SK-N-MC (cell line): Measurements from ENCODE around the gene ATP10B.

Source experiments
- EZH2 ChIP-seq: fragments of 200-600 bp; sonication (generic); IDR thresholded peaks from one replicate; pipeline ENCODE4 v1.6.1; 2017; ENCODE audit warnings: antibody characterized with exemption
- FOXP2 ChIP-seq: optimal IDR thresholded peaks from 2 replicates; pipeline ENCODE3; 2011; ENCODE audit warnings: mild to moderate bottlenecking, moderate library complexity; ENCODE audit not compliant: insufficient read depth; ENCODE audit errors: extremely low read length, control extremely low read depth
- POLR2AphosphoS5 ChIP-seq: IDR thresholded peaks from 2 replicates; pipeline ENCODE4 v1.6.1; 2012; ENCODE audit warnings: mild to moderate bottlenecking, low read depth, low read length, borderline replicate concordance

DNA sequence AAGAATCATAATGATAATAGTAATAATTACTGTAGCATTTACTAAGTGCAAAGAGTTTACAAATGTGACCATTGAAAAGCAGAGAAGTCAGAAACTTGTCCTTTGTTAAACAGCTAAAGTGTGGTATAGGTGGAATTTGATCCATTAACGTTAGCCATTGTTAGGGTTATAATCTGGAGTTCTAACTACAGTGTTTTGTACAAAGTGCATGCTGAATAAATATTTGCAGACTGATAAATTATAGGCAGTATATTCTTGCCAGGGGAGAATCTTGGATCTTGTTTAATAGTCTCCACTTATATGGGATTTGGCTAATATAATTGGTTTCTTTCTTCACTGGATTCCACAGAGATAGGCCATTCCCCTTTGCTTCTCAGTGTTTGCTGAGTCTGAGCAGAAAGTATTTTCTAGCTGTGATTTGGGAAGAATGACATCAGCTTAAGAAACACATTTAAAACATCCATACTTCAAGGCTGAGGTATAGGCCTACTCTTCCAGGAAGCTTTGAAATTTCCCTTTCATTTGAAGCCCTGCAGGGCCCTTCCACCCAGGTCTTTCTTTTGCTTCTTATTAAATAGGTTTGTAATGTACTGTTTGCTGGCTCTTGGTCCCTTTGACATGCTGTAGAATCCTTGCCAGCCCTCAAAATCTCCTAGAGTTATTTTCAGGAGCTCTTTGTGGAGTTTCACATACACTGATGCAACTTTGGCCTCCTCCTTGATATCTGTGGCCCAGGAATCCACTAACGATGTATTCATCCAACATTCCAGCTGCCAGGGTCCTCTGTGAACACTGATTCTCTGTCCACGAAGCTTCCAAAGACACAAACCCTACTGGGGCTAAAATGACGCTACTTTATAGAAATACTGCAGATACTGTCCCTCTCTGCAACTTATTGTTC lies 51.4 kb downstream of the ATP10B start:
- TF ChIP-seq FOXP2 (no peak), POLR2AphosphoS5 (no peak), EZH2 (no peak)
